Measurements from ENCODE around the gene EMSY.

DNA sequence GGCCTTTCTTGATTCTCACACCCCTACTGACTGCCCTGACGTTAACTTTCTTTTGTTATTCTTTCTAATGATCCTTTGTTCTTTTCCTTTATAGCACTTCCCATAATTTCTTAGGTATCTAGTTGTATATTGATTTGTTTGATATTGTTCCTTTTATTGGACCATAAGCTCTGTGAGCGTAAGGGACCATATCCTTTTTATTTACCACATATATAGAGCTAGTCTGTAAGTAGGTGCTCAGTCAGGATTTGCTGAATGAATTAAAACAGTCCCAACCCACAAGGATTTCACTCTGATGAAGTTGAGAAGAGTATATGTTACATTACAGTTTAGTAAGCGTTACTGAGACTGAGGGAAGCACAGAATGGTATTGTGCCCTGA is 68.8 kb downstream of the EMSY start:
- TF ChIP-seq, protein P1, sequence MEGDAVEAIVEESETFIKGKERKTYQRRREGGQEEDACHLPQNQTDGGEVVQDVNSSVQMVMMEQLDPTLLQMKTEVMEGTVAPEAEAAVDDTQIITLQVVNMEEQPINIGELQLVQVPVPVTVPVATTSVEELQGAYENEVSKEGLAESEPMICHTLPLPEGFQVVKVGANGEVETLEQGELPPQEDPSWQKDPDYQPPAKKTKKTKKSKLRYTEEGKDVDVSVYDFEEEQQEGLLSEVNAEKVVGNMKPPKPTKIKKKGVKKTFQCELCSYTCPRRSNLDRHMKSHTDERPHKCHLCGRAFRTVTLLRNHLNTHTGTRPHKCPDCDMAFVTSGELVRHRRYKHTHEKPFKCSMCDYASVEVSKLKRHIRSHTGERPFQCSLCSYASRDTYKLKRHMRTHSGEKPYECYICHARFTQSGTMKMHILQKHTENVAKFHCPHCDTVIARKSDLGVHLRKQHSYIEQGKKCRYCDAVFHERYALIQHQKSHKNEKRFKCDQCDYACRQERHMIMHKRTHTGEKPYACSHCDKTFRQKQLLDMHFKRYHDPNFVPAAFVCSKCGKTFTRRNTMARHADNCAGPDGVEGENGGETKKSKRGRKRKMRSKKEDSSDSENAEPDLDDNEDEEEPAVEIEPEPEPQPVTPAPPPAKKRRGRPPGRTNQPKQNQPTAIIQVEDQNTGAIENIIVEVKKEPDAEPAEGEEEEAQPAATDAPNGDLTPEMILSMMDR (IDR thresholded peaks at IDR 0.05): no peak
- TF ChIP-seq ZFX (IDR thresholded peaks at IDR 0.05; ENCODE audit: borderline replicate concordance): no peak

All from 22Rv1 (cell line).